ENCODE results near the gene ZNF474. TPM values are rescaled to one million over a fixed set of nuclear protein-coding genes. Genes with fewer than 3 reads are reported as not detected.

Gene ZNF474
- total RNA-seq, 1 donor from 2014 or later: 0.43 TPM

DNA sequence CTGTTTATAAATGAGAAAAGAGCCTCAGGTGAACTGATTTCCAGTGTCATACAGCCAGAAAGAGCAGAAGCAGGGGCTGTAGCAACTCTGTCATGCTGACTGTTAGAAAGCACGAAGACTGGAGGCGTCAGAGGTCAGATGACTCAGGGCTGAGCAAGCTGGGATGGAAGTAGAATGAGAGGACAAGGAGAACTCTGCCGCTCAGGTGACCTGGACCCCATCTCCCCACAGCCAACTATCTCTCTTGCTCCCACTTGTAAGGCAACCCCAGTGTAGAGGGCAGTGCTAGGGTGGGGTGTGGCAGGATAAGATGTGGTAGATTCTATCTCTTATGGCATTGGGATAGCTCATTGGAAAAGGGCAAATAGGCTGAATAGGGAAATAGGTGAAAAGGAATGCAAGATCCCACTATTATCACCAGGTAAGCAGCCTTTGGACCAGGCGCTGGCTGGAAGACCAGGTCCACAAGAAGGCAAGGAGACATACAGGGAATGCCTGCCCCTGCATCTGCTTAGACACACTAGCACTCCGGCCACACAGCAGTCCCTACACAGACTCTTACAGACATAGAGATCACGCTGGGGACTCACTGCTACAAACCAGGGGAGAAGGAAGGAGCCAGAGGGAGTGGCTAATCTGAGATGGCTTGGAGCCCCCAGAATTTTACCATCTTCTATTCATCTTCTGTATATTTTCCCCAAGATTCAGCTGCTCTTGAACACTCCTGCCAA is 30.1 kb upstream of the ZNF474 start:
- no peak overlapping the region for H3K27ac Mint-ChIP-seq
- H3K27me3 Mint-ChIP-seq: no peaks in the 10 kb centered on the region
- no peak overlapping the region for H3K4me3 Mint-ChIP-seq (ENCODE audit: low read depth)
- no peaks in the 10 kb centered on the region for H3K9me3 Mint-ChIP-seq (ENCODE audit: low read depth)
- TF ChIP-seq, protein P1, sequence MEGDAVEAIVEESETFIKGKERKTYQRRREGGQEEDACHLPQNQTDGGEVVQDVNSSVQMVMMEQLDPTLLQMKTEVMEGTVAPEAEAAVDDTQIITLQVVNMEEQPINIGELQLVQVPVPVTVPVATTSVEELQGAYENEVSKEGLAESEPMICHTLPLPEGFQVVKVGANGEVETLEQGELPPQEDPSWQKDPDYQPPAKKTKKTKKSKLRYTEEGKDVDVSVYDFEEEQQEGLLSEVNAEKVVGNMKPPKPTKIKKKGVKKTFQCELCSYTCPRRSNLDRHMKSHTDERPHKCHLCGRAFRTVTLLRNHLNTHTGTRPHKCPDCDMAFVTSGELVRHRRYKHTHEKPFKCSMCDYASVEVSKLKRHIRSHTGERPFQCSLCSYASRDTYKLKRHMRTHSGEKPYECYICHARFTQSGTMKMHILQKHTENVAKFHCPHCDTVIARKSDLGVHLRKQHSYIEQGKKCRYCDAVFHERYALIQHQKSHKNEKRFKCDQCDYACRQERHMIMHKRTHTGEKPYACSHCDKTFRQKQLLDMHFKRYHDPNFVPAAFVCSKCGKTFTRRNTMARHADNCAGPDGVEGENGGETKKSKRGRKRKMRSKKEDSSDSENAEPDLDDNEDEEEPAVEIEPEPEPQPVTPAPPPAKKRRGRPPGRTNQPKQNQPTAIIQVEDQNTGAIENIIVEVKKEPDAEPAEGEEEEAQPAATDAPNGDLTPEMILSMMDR (IDR thresholded peaks at IDR 0.05; ENCODE audit: unreplicated experiment): no peak
- DNase-seq (ENCODE audit: low spot score, unreplicated experiment): no peak
- no peaks in the 10 kb centered on the region for H3K36me3 Mint-ChIP-seq (ENCODE audit: insufficient read depth)
- H3K4me1 Mint-ChIP-seq (ENCODE audit: low read depth): no peaks in the 10 kb centered on the region

DNA sequence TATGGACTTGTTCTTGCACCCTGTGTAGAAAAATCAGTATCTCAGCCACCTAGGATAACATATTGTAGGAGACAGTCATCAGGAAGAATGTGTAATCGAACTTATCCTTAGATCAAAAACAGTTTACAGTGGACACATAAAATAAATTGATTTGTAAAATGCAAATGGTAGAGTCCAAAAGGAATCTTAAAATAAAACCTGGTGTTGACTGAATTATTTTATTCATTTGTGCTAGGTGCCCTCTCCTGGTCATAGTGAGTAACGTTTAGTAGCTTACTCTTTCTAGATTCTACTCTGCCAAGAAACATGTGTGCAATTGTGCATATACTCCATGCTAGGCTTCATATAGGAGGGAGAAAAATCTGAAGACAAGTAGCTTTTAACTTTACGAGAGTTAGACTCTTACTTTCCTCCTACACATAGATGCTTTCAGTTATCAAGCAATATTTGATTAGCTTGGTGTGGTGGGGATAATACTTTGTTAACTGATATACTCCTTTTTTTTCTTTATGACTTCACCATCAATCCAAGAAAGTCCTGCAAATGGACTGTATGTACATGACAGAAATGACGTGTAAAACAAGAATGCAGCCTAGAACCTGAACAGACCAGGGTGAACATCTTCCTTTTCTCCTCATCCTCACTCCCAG is 27.6 kb upstream of the ZNF474 start:
- no peaks in the 10 kb centered on the region for H3K36me3 Mint-ChIP-seq (ENCODE audit: insufficient read depth)
- no peak overlapping the region for H3K4me3 Mint-ChIP-seq (ENCODE audit: low read depth)
- no peak for DNase-seq (ENCODE audit: low spot score, unreplicated experiment)
- H3K4me1 Mint-ChIP-seq (ENCODE audit: low read depth): no peaks in the 10 kb centered on the region
- no peak overlapping the region for H3K27ac Mint-ChIP-seq
- no peaks in the 10 kb centered on the region for H3K9me3 Mint-ChIP-seq (ENCODE audit: low read depth)
- H3K27me3 Mint-ChIP-seq: no peaks in the 10 kb centered on the region
- TF ChIP-seq, protein P1 (IDR thresholded peaks at IDR 0.05; ENCODE audit: unreplicated experiment): peak; percentile 63

DNA sequence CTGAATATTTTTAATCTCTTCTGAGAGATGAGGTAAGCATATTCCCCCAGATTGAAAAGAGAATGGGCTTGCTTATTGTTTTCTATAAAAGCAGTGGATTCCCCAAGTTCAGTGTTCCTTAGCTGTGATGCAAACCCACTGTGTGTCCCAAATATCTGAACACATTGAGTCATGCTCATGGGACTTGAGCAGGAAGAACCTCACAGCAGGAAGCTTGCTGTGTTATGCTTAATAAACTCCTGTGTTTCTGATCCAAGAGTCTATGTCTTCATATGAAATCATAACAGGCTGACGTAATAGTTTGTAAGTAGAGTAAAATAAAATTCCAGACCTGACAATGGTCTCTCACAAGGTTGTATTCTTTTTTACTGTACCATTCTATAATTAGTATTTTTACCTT is 26.5 kb upstream of the ZNF474 start:
- Mint-ChIP-seq H3K4me3 (ENCODE audit: low read depth) (no peak overlapping the region), H3K27me3 (no peaks in the 10 kb centered on the region), H3K27ac (no peak overlapping the region), H3K4me1 (ENCODE audit: low read depth) (no peaks in the 10 kb centered on the region), H3K9me3 (ENCODE audit: low read depth) (no peaks in the 10 kb centered on the region), H3K36me3 (ENCODE audit: insufficient read depth) (no peaks in the 10 kb centered on the region)
- TF ChIP-seq, protein P1 (IDR thresholded peaks at IDR 0.05; ENCODE audit: unreplicated experiment): no peak
- DNase-seq (ENCODE audit: low spot score, unreplicated experiment): no peak

DNA sequence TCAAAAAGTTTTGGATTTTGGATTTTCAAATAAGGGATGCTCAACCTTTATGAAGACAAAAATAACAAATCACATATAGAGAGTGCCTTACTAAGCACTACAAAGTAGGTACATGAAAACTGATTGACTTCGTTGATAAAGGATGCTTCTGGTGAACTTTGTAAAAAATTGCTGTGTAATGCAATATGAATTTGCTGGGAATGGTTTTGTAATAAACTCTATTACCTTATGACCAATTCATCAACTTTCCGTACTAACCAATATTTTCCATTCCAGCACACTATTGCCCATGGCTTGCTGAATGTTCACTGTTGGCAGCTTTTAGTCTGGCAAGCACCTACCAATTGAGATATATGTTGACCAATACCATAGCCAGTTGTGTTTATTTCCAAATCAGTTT is 23.4 kb upstream of the ZNF474 start:
- H3K36me3 Mint-ChIP-seq (ENCODE audit: insufficient read depth): no peaks in the 10 kb centered on the region
- no peak overlapping the region for H3K27ac Mint-ChIP-seq
- H3K27me3 Mint-ChIP-seq: no peaks in the 10 kb centered on the region
- H3K4me1 Mint-ChIP-seq (ENCODE audit: low read depth): peaks cover 2% of the 10 kb centered on the region
- DNase-seq (ENCODE audit: low spot score, unreplicated experiment): no peak
- H3K9me3 Mint-ChIP-seq (ENCODE audit: low read depth): no peaks in the 10 kb centered on the region
- H3K4me3 Mint-ChIP-seq (ENCODE audit: low read depth): no peak overlapping the region
- TF ChIP-seq, protein P1 (IDR thresholded peaks at IDR 0.05; ENCODE audit: unreplicated experiment): no peak

DNA sequence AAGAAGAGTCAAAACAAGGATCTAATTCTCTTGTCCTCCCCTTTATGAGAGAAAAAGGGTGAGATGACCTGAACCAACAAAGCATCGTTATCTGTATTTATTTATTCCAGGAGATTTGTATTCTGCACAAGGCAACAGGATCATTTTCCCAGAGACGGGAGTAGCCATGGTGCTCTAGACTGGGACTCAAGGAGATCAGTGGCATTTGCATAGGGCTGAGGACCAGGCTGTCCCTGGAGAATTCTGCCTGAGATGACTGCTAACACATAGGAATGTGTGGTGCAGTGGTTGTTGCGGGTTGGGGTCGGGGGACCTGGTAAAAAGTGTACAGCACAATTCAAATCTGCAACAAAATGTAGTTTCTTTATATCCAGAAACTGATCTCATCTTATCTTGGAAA is 22.3 kb upstream of the ZNF474 start:
- H3K4me1 Mint-ChIP-seq (ENCODE audit: low read depth): peaks cover 10% of the 10 kb centered on the region
- H3K27ac Mint-ChIP-seq: no peak overlapping the region
- H3K9me3 Mint-ChIP-seq (ENCODE audit: low read depth): no peaks in the 10 kb centered on the region
- no peak for DNase-seq (ENCODE audit: low spot score, unreplicated experiment)
- TF ChIP-seq, protein P1 (IDR thresholded peaks at IDR 0.05; ENCODE audit: unreplicated experiment): no peak
- H3K4me3 Mint-ChIP-seq (ENCODE audit: low read depth): no peak overlapping the region
- H3K27me3 Mint-ChIP-seq: no peaks in the 10 kb centered on the region
- H3K36me3 Mint-ChIP-seq (ENCODE audit: insufficient read depth): no peaks in the 10 kb centered on the region
